Neural cell (in vitro differentiated cells): ENCODE results near the gene PTGIR.

Experiments used
- EZH2 ChIP-seq: fragments of 200-600, 300-800 bp; shearing (Covaris generic), sonication (generic); IDR thresholded peaks from 2 replicates; pipeline ENCODE4 v1.6.1; 2014; ENCODE audit warnings: antibody characterized with exemption, low read length, borderline replicate concordance, mild to moderate bottlenecking; ENCODE audit not compliant: insufficient read depth, poor library complexity, severe bottlenecking
- POLR2AphosphoS5 ChIP-seq: IDR thresholded peaks from 2 replicates; pipeline ENCODE4 v1.6.1; 2012
- RAD21 ChIP-seq: fragments of 450-650 bp; conservative IDR thresholded peaks from 2 replicates; pipeline ENCODE4 v1.6.1; 2014; ENCODE audit warnings: antibody characterized with exemption, mild to moderate bottlenecking, moderate library complexity
- SMC3 ChIP-seq: fragments of 450-650 bp; conservative IDR thresholded peaks from 2 replicates; pipeline ENCODE4 v1.6.1; 2014; ENCODE audit warnings: antibody characterized with exemption, mild to moderate bottlenecking, moderate library complexity; ENCODE audit not compliant: poor library complexity
- TF ChIP-seq, protein P1 (sequence below): fragments of 450-650 bp; IDR thresholded peaks from 2 replicates; pipeline ENCODE4 v1.5.1; 2014; ENCODE audit warnings: antibody characterized with exemption, mild to moderate bottlenecking, moderate library complexity; ENCODE audit not compliant: poor library complexity, severe bottlenecking

DNA sequence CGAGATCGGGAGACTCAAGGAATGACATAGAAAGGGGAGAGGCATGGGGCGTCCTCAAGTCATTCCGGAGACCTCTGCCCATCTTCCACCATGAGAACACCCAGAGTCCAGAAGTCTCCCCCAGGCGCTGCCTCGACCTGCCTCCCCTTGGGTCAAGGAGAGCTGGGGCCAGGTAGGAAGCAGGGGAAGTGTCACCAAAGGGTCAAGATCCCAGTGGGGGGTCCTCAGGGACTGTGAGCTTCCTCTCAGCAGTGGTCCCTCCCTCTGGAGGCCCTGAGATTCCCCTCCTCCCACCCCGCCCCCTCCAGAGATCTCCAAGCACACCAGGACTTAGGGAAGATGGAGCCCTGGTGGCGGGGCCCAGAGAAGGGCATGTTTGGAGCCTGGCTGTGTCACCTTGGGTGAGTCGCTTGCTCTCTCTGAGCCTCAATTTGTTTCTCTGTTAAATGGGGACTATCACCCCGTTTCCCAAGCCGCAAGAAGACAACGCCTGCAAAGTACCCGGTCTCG, 35.2 kb upstream of the PTGIR start:
- TF ChIP-seq, protein P1, sequence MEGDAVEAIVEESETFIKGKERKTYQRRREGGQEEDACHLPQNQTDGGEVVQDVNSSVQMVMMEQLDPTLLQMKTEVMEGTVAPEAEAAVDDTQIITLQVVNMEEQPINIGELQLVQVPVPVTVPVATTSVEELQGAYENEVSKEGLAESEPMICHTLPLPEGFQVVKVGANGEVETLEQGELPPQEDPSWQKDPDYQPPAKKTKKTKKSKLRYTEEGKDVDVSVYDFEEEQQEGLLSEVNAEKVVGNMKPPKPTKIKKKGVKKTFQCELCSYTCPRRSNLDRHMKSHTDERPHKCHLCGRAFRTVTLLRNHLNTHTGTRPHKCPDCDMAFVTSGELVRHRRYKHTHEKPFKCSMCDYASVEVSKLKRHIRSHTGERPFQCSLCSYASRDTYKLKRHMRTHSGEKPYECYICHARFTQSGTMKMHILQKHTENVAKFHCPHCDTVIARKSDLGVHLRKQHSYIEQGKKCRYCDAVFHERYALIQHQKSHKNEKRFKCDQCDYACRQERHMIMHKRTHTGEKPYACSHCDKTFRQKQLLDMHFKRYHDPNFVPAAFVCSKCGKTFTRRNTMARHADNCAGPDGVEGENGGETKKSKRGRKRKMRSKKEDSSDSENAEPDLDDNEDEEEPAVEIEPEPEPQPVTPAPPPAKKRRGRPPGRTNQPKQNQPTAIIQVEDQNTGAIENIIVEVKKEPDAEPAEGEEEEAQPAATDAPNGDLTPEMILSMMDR, result no peak
- no peak for TF ChIP-seq RAD21
- TF ChIP-seq EZH2, result no peak
- TF ChIP-seq SMC3, result no peak
- TF ChIP-seq POLR2AphosphoS5, result peak; percentile 32
